ENCODE data around the gene MTIF3. TPM values are rescaled to one million over a fixed set of nuclear protein-coding genes. Genes with fewer than 3 reads are reported as not detected.

Gene MTIF3
- total RNA-seq, 3 donors from 2014 or later, result 67.5 to 146 (median 72.7) TPM

GRCh38 chr13:27391471-27391870 lies 58.9 kb downstream of the MTIF3 start:
- no peak overlapping the region for H3K4me3 ChIP-seq
- no peaks in the 10 kb centered on the region for H3K4me1 ChIP-seq
- no peak for TF ChIP-seq POLR2AphosphoS5 (IDR thresholded peaks at IDR 0.05)
- no peak for TF ChIP-seq CTCF (IDR thresholded peaks at IDR 0.05)
- TF ChIP-seq POLR2A (IDR thresholded peaks at IDR 0.05), result no peak
- H3K27ac ChIP-seq, result no peak overlapping the region
- no peak for DNase-seq (ENCODE audit: low spot score in 2 of 2)
- no peaks in the 10 kb centered on the region for H3K36me3 ChIP-seq
- no peaks in the 10 kb centered on the region for H3K27me3 ChIP-seq
- no peaks in the 10 kb centered on the region for H3K9me3 ChIP-seq
- intact Hi-C loops (cut with DNase I; ENCODE audit: low total_unique reads), result no loop called here

GRCh38 chr13:27389891-27390290 lies 60.5 kb downstream of the MTIF3 start:
- DNase-seq (ENCODE audit: low spot score in 2 of 2), result no peak
- TF ChIP-seq CTCF (IDR thresholded peaks at IDR 0.05) (no peak), POLR2AphosphoS5 (IDR thresholded peaks at IDR 0.05) (no peak), POLR2A (IDR thresholded peaks at IDR 0.05) (no peak)

GRCh38 chr13:27388241-27388640 lies 62.1 kb downstream of the MTIF3 start:
- no peak overlapping the region for H3K4me3 ChIP-seq
- H3K4me1 ChIP-seq, result no peaks in the 10 kb centered on the region
- TF ChIP-seq POLR2AphosphoS5 (IDR thresholded peaks at IDR 0.05), result no peak
- no peak for TF ChIP-seq CTCF (IDR thresholded peaks at IDR 0.05)
- no peak for TF ChIP-seq POLR2A (IDR thresholded peaks at IDR 0.05)
- H3K36me3 ChIP-seq, result no peaks in the 10 kb centered on the region
- no peaks in the 10 kb centered on the region for H3K27me3 ChIP-seq
- DNase-seq (ENCODE audit: low spot score in 2 of 2), result no peak
- no peak overlapping the region for H3K27ac ChIP-seq
- H3K9me3 ChIP-seq, result no peaks in the 10 kb centered on the region
- intact Hi-C loops (cut with DNase I; ENCODE audit: low total_unique reads), result no loop called here

More at GRCh38 chr13:27389891-27390290, 60.5 kb downstream of the MTIF3 start:
- intact Hi-C loops (cut with DNase I; ENCODE audit: low total_unique reads), result no loop called here
- no peak overlapping the region for H3K4me3 ChIP-seq
- no peaks in the 10 kb centered on the region for H3K36me3 ChIP-seq
- H3K4me1 ChIP-seq, result no peaks in the 10 kb centered on the region
- H3K9me3 ChIP-seq, result no peaks in the 10 kb centered on the region
- H3K27ac ChIP-seq, result no peak overlapping the region
- H3K27me3 ChIP-seq, result no peaks in the 10 kb centered on the region

Other genes with a start within 250 kb of the MTIF3 start
- gene RPL21, start 199.0 kb downstream of the MTIF3 start, total RNA-seq, result 1,000 to 10,000 TPM in 2 of 3 donors, 100 to 1,000 TPM in 1; 979 to 1,473 (median 1,466) TPM
- 10 to 100 TPM; 20.8 to 62.2 (median 39.3) TPM for gene RASL11A, start 179.7 kb downstream of the MTIF3 start, total RNA-seq
- gene GTF3A, start 25.9 kb downstream of the MTIF3 start, total RNA-seq, result 100 to 1,000 TPM; 124 to 186 (median 175) TPM
- gene LNX2, start 170.0 kb upstream of the MTIF3 start, total RNA-seq, result 10 to 100 TPM in 2 of 3 donors, 1 to 10 TPM in 1; 5.9 to 19.3 (median 19.2) TPM
- 100 to 1,000 TPM; 103 to 130 (median 115) TPM for gene POLR1D, start 171.3 kb upstream of the MTIF3 start, total RNA-seq

All from breast epithelium (tissue), 4 donors.